HG03159 (cell line): ENCODE results near the gene ITGAV.

Source experiments
- ATAC-seq: cut with Tn5 transposase; IDR thresholded peaks from one replicate; pipeline ENCODE4 v1.9.1; 2021; ENCODE audit warnings: mild to moderate bottlenecking, moderate library complexity; ENCODE audit not compliant: unreplicated experiment

ITGAV gene

GRCh38 chr2:186611526-186611925 is 21.7 kb downstream of the ITGAV start:
- ATAC-seq, result no peak

DNA sequence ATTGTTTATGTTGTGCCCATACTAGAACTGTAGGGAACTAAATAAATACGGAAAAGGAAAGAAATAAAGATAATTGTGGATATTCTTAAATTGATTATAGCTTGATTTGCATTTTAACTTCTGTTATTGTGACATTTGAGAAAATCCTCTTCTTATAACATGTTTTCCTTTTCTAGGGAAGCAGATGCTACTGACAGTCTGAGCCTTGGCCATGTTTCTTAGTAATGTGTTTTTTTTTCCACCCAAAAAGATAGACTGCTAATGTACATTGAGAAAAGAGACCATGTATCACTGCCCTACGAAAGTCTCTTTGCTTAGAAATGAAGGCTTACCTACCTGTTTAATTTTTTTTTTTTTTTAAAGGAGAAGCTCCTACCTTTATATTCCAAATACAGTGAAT is 22.2 kb downstream of the ITGAV start:
- ATAC-seq, result no peak

GRCh38 chr2:186612555-186613440 is 22.9 kb downstream of the ITGAV start:
- no peak for ATAC-seq

- no peak for ATAC-seq
Observed at GRCh38 chr2:186614373-186614772, 24.5 kb downstream of the ITGAV start.

DNA sequence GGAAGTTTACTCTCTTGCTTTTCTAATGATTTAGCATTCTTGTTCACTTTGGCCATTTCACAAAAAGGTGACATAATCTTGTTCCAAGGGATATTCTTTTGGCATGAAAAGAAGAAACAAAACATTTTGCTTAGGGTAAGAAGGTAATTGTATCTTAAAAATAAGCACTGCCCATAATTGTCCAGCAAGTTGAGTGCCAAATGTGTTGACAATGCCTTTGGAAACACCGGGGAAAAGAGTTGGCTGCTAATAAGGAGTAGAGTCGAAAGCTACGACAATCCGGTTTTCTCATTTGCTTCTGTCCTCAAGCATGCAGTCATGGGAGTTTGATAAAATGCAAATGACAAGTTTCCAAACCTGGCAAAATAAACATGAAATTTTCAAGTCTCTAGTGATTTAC is 27.3 kb downstream of the ITGAV start:
- ATAC-seq, result no peak

GRCh38 chr2:186617771-186618170 is 27.9 kb downstream of the ITGAV start:
- no peak for ATAC-seq

- no peak for ATAC-seq
Observed at GRCh38 chr2:186618696-186619095, 28.8 kb downstream of the ITGAV start.

DNA sequence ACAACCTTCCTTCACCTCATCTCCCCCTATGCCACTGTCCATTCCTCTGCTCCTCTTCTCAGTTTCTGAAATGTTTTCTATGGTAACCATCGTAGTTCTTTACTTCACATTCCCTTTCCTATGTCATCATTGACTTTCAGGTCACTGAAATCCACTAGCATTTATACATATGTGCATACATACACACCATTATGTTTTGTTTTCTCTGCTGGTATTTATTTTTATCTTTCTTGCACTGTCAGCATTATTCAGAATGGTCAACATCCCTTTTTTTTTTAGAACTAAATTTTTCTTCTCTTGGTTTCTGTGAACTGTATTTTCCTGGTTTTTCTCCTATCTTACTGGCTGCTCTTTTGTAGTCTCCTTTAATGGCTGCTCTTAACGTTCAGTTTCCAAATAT is 33.2 kb downstream of the ITGAV start:
- ATAC-seq, result no peak

GRCh38 chr2:186624276-186624675 is 34.4 kb downstream of the ITGAV start:
- no peak for ATAC-seq

DNA sequence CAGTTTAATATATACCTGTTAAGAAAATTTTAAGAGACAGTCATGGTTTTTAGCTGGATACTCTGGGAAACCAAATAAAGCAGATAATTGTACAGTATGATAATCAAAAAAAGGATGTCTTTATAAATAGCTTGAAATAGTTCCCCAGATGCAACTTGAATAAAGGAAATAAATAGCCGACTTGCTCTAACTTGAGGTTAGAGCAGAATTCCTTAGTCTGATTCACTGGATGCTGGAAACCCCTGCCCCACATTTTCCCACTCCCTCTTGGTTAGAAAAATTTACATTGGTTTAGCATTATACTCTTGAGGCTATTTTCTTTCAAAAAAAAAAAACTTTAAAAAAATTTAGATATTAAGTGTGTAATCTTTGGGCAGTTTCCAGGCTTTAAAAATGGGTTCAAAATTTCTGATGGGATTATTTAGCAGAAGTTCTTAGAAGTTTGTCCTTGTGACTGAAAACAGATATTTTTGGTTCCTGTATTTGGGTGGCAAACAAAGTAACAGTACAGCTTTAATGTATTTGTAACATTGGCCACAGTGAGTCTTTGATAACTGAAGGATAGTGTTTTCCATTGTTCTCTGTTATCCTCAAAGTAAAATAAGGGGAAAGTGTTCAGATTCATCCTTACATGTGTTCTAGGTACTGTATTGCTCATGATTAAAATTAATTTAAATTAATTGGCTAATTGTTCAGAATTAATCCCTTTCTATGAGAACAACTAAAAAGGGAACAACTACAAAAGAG is 39.6 kb downstream of the ITGAV start:
- ATAC-seq, result no peak

DNA sequence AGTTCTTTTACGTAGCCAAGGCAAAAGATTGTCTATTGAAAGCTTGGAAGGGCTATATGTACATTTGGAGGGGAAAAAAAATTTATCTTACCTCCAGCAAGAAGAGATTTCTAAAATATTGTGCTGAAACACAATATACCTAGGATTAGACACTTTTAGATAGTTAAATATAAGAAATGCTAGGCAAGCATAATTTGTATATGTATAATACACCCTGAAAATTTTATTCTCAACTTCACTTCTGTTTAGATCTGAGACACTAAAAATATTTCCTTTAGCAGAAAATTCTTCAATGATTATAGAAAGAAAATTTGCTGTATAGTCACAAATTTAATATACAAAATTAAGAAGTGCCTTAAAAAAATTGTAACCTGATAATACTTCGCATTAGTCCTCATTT is 42.6 kb downstream of the ITGAV start:
- no peak for ATAC-seq

GRCh38 chr2:186634701-186635100 is 44.8 kb downstream of the ITGAV start:
- no peak for ATAC-seq

GRCh38 chr2:186636800-186637496 is 47.1 kb downstream of the ITGAV start:
- no peak for ATAC-seq

GRCh38 chr2:186637497-186637800 is 47.6 kb downstream of the ITGAV start:
- no peak for ATAC-seq

DNA sequence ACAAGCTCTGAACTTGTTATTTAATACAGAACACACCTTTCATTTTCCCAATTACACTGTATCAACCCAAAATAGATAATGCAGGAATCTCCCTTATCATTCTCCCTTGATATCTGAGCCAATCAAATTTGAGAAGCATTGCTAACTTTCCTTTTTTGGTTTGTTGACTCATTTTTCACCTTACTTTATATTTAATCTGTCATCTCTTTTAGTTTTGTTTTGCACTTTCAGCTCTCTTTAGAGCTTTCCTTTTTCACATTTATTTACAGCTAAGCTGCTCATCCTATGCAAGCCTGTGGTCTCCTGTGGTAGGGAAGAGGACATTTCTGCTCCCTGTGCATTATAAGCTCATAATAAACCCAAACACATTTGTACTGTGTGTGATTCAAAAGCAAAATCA is 50.1 kb downstream of the ITGAV start:
- peak; percentile 59 for ATAC-seq

GRCh38 chr2:186641132-186641806 is 51.4 kb downstream of the ITGAV start:
- peak; percentile 18 for ATAC-seq

DNA sequence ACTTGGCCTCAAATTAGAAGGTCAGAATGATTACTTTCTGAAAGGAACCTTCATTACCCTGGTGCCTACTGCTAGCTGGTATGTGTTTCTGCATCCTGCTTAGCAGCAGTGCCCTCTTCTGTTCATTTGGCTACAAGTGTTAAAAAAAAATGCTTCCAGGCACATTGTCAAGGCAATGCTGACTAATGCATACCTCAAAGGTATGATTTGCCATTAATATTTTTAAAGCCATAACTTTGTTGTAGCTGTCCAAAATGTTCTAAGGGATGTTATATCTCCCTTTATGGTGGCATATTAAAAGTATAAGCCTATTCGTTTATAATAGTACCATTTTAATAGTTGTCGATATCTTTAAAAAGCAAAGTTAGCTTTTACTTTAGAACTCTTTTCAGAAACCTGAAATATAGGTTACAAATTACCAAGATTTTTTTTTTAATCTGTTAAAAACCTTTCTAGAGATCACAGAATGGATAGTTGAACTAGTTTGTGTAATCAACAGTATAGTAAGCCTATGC is 52.0 kb downstream of the ITGAV start:
- peak; percentile 77 for ATAC-seq

GRCh38 chr2:186644791-186645190 is 54.9 kb downstream of the ITGAV start:
- no peak for ATAC-seq

GRCh38 chr2:186645999-186646398 is 56.1 kb downstream of the ITGAV start:
- no peak for ATAC-seq

- no peak for ATAC-seq
Observed at GRCh38 chr2:186648130-186648529, 58.3 kb downstream of the ITGAV start.

DNA sequence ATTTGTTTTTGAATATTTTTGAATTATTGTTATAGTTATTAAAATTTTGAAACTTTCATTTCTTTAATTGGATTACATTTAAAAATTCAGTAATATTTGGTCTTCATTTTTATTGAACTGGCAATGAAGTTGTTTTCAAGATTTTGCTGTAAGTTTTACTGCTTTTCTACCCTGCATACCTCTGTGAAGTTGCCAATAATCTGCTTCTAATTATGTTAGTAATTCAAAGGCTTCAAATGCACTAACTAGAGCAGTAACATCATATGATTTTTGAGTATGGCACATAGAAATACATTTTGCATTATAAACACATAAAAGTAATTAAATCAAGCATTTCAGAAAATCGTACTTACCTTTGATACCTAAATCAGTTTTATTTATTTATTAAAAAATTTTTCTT is 63.7 kb downstream of the ITGAV start:
- ATAC-seq, result no peak
